Peyer's patch (tissue), 4 donors: ENCODE data around the gene MEGF6.

ENCODE experiments used
- CTCF ChIP-seq, 6 experiments: fragments of 450-650 bp in 4 of 6; fragments of 200-600 bp in 2 of 6; sonication (generic) in 1 of 6; IDR thresholded peaks; one replicate each; pipeline ENCODE4 v1.5.1; 2017 to 2019; ENCODE audit warnings: antibody characterized with exemption in 6 of 6, mild to moderate bottlenecking in 3 of 6, moderate library complexity in 1 of 6
- POLR2A ChIP-seq, 2 donors: fragments of 450-650 bp; IDR thresholded peaks; one replicate each; pipeline ENCODE4 v1.5.1; 2017; ENCODE audit warnings: antibody characterized with exemption in 2 of 2, mild to moderate bottlenecking in 2 of 2, moderate library complexity in 2 of 2

DNA sequence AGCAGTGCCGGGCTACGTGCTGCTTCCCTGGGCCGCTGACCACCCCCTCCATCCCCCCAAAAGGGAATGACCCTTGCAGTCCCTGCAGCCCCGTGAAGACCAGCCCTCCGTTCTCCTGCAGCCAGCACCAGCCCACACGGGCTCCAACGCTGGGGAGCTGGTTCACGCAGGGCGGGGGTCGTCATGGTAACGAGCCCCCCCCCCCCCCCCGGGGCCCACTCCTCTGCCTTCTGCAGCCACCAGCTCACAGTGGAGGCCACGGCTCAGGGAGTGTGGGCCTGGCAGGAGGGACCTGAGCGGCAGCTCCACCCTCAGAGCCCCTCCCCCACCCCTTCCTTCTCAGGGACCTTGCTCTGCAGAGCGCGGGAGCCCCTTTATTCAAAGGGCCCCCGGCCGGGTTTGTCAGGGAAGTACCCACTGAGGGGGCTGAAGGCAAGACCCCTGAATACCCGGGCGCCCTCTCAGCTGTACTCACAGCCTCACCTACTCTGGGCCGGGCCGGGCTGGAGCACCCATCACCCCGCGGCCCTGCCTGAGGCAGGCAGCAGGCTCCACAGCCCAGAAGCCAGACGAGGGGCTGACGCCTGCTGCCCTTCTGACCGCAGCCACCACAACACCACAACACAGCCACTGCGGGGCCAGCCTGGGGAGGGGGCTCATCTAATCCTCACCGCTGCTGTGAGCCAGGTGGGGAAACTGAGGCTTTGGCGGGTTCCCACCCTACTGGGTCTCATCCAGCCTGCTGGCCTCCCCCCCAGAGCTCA is 12.6 kb downstream of the MEGF6 start:
- TF ChIP-seq CTCF (IDR thresholded peaks at IDR 0.05), result no peak
- no peak for TF ChIP-seq POLR2A (IDR thresholded peaks at IDR 0.05)
